Measurements from ENCODE around the gene MTRF1L.
"Not testable (repeated sequence)": the region's sequence is repeated elsewhere in the genome, so short reads cannot be mapped to it uniquely, and the experiment has no call there.

MTRF1L gene

GRCh38 chr6:152986978-152987377 is 15.5 kb downstream of the MTRF1L start:
- no peak overlapping the region for H3K4me3 ChIP-seq
- DNase-seq (ENCODE audit: low spot score) = no peak
- no peak overlapping the region for H3K27ac ChIP-seq
- no peak for TF ChIP-seq CTCF (IDR thresholded peaks at IDR 0.05)

DNA sequence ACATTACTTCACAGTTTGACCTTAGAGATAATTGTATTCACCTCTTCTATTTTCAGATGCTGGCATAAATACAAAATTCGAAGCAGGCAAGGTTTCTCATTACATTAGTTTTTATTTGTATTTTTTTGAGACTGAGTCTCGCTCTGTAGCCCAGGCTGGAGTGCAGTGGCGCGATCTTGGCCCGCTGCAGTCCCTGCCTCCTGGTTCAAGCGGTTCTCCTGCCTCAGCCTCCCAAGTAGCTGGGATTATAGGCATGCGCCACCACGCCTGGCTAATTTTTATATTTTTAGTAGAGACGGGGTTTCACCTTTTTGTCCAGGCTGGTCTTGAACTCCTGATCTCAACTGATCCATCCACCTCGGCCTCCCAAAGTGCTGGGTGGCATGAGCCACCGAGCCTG is 17.2 kb downstream of the MTRF1L start:
- not testable (repeated sequence) for DNase-seq (ENCODE audit: low spot score); H3K4me3 ChIP-seq
- H3K27ac ChIP-seq = peak overlapping the region in 1 of 2 donors; percentile 87

- no peak for TF ChIP-seq CTCF (IDR thresholded peaks at IDR 0.05)
- peak overlapping the region; percentile 87 to 93 for H3K27ac ChIP-seq
These were observed 18.0 kb downstream of the MTRF1L start for GRCh38 chr6:152984513-152984872.

GRCh38 chr6:152983637-152984512 is 18.6 kb downstream of the MTRF1L start:
- DNase-seq (ENCODE audit: low spot score) = peak; percentile 96
- Histone ChIP-seq H3K4me3 (peak overlapping the region; percentile 80), H3K27ac (peak overlapping the region; percentile 87 to 93)
- no peak for TF ChIP-seq CTCF (IDR thresholded peaks at IDR 0.05)

More at GRCh38 chr6:152984513-152984872, 18.0 kb downstream of the MTRF1L start:
- DNase-seq (ENCODE audit: low spot score) = no peak
- peak overlapping the region; percentile 80 for H3K4me3 ChIP-seq

DNA sequence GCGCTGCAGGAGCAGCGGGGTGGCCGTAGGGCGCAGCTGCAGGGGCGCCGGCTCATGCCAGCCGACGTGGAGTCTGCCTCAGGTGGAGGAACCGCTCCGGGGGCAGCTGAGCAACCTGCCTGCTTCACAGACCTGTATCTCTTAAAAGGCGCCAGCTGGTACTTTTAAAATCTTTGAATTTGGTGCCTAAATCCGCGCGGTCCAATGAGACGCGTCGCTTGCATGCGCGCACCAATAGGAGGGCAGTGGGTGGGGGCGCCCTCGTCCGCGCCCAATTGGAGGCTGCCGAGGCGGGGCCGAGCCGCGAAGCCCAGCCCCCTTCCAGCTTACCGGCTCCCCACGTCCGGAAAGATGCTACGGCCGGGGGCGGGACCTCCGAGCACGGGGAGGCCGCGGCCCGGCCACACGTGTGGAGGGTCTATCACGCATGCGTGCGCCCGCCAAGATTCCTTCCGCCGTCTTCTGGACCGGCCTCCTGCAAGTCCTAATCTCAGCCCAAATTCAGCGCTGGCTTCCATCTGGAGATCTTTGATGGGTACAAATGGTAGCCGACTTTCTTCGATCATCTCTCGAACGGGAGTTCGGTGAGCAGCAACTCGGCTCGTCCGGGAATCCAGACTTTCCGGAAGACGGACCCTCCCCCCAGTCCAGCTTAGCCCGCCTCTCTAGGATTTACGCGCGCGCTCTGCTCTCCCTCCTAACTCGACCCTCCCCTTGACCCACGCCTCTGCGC is 19.4 kb downstream of the MTRF1L start, which contains the start of gene FBXO5:
FBXO5 (minus strand) TSS at position 138 of the 733 bp plus-strand sequence; CDS start at position 56, 82 bp downstream.
- H3K27ac ChIP-seq = peak within 1 kb of the TSS; percentile 87 to 93
- no peak for TF ChIP-seq CTCF (IDR thresholded peaks at IDR 0.05)
- peak; percentile 98 for DNase-seq (ENCODE audit: low spot score)
- H3K4me3 ChIP-seq = peak within 1 kb of the TSS; percentile 80

GRCh38 chr6:152981989-152982903 is 20.3 kb downstream of the MTRF1L start:
- Histone ChIP-seq H3K4me3 (peak overlapping the region; percentile 80), H3K27ac (no peak overlapping the region)
- peak; percentile 74 for DNase-seq (ENCODE audit: low spot score)
- no peak for TF ChIP-seq CTCF (IDR thresholded peaks at IDR 0.05)

DNA sequence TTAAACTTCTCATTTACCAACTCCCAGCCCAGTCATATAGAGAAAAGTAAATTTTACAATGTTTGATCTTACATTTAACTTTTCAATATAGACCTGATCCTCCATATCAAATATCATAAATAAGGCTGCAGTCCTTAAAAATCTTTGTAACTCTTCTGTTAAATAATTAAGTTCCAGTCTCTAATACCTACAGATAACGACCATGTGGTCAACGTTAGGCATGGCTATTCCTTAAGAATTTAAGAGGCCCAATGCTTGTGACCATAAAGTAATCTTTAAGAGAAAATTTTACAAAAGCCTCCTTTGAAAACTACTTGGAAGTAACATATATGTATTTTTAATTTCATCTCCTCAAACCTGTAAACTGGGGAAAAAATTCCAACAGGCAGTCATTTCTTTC is 21.3 kb downstream of the MTRF1L start:
- DNase-seq (ENCODE audit: low spot score) = no peak
- no peak overlapping the region for H3K4me3 ChIP-seq
- TF ChIP-seq CTCF (IDR thresholded peaks at IDR 0.05) = no peak
- no peak overlapping the region for H3K27ac ChIP-seq
